Measurements from ENCODE around the gene CISTR.

- TF ChIP-seq TAF1 (IDR thresholded peaks at IDR 0.05; ENCODE audit: low read depth, low read length) (no peak), POLR2A (IDR thresholded peaks at IDR 0.05; ENCODE audit: low read depth, low read length) (no peak), POLR2AphosphoS5 (IDR thresholded peaks at IDR 0.05; ENCODE audit: low read depth, low read length) (no peak), POU2F2 (IDR thresholded peaks at IDR 0.05; ENCODE audit: low read depth, low read length) (no peak), SPI1 (IDR thresholded peaks at IDR 0.05; ENCODE audit: low read depth, low read length) (no peak)
Measured at GRCh38 chr12:53766881-53767280, 15.1 kb upstream of the CISTR start.

Measured in GM12891 (cell line).